Epidermal melanocyte (primary cell): ENCODE measurements around the gene RDH8.

Source experiments
- DNase-seq: peaks from one replicate; pipeline ENCODE4 v3.0.0; 2011; ENCODE audit warnings: low spot score; ENCODE audit not compliant: insufficient read length

RDH8 gene, protein sequence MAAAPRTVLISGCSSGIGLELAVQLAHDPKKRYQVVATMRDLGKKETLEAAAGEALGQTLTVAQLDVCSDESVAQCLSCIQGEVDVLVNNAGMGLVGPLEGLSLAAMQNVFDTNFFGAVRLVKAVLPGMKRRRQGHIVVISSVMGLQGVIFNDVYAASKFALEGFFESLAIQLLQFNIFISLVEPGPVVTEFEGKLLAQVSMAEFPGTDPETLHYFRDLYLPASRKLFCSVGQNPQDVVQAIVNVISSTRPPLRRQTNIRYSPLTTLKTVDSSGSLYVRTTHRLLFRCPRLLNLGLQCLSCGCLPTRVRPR

DNA sequence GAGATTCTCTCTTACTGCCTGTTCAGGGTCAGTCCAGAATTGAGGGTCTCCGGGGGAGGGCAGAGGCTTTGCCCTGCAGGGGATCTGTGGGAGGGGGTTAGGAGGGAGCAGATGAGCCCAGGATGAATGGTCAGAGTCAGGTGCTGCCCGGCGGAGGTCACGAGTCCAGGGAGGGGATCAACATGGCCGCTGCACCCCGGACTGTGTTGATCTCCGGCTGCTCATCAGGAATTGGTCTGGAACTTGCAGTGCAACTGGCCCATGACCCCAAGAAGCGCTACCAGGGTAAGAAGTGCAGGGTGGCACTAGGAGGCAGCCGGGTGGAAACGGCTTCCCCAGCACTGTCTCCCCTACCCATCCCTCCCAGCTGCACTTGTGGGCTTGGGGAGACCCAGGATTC, at the start of gene RDH8:
RDH8 (plus strand) TSS at position 168 of the 400 bp plus-strand sequence; CDS start at position 183, 15 bp downstream.
- DNase-seq: no peak

DNA sequence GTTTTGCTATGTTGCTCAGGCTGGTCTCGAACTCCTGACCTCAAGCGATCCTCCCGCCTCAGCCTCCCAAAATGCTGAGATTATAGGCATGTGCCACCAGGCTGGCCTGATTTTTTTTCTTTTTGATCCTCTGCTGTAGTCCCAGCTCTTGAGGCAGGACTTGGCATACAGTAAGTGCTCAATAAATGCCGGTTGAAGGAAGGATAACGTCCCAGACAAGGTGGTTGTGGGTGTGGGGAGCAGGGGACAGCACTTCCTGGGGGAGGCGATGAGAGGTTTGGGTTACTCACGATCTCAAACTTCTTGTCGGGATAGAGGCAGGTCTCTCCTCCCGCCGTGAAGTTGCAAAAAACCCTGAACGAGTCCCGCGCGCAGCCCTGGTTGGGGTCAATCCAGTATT, 47.3 kb upstream of the RDH8 start:
- no peak for DNase-seq

DNA sequence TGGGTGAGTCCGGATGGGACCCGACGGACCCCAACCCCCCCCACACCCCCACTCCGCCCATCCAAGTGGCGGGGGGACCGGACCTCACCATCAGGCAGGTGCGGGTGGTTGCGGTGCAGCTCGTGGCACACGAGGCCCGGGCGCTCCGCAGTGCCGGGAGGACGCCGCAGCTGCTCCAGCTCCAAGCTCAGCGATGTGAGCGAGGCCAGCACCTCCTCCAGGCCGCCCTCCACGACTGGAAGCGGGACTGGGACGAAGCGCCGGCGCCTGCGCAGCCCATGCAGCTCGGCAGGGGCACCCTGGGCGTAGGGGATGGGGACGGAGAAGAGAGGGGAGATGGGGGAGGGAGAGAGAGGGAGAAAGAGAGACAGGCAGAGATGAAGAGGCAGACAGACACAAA, 46.8 kb upstream of the RDH8 start:
- DNase-seq: no peak

DNA sequence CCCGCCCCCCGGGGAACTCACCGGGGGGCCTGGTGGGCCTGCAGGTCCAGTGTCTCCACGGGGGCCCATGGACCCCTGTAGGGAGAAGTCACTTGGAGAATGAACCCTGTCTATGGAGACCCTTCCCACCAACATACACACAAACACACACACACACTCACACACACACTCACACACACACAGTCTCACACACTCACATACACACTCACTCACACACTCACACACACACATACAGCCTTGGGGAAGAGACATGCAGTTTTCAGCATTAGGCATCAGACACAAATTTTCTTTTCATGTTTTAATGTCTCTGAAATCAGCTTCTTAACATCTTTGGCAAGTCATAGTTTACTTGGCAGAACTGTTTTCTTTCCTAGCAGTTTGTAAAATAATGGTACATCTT, 46.0 kb upstream of the RDH8 start:
- DNase-seq: no peak

DNA sequence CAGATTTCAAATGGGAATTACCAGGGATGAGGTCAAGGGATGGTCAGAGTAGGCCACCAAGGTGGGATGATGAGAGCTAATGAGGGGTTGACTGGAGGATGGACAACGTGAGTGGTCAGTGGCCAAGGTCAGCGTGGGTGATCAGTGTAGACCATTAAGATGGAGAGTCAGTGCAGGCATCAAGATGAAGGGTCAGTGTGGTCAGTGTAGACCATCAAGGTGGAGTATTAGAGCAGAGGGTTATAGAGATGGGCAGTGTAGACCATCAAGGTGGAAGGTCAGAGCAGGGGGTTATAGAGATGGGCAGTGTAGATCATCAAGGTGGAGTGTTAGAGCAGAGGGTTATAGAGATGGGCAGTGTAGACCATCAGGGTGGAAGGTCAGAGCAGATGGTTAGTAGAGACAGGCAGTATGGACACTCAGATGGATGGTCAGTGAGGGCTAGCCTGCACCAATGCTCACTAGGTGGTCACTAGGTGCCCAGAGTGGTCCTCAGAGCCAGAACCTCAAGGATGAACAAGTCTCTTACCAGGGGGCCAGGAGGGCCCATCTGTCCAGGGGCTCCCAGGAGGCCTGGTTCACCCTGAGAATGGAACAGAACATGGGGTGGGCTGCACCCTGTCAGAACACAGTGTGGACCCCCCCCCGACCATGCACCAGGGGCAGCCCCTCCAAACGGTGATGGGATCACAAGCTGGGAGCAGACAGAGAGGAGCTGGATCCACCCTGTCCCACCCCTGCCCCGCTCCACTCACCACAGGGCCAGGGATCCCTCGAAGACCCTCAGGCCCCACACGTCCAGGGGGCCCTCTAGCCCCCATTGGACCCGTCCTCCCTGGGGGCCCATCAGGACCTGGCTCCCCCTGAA, 44.2 kb upstream of the RDH8 start:
- DNase-seq: no peak

DNA sequence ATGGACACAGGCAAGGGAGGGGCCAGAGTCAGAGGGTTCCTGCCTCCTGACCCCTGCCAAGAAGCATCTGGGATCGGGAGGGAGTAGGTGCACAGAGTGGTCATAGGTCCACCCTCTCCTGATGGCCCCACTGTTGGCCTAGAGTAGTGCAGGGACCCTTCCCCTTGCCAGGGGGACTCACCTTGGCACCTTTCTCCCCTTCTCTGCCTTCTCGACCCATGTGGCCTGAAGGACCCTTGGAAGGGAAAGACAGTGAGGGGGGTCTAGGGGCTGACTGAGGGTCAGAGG, 43.7 kb upstream of the RDH8 start:
- no peak for DNase-seq

DNA sequence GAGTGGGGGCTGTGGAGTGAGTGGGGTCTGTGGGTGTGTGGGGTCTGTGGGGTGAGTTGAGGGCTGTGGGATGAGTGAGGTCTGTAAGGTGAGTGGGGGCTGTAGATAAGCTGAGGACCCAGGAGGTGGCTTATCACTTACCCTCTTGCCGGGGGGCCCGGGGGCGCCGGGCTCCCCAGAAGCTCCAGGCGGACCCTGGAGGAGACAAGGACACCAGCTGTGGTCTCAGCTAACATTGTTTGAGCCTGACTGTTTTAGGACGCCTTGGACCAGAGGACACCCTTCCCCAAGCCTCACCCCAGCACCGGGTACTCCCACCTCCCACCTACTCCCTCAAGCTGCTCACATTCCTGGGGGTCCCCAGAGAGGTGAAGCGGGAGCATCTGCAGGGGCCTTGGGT, 42.8 kb upstream of the RDH8 start:
- no peak for DNase-seq

DNA sequence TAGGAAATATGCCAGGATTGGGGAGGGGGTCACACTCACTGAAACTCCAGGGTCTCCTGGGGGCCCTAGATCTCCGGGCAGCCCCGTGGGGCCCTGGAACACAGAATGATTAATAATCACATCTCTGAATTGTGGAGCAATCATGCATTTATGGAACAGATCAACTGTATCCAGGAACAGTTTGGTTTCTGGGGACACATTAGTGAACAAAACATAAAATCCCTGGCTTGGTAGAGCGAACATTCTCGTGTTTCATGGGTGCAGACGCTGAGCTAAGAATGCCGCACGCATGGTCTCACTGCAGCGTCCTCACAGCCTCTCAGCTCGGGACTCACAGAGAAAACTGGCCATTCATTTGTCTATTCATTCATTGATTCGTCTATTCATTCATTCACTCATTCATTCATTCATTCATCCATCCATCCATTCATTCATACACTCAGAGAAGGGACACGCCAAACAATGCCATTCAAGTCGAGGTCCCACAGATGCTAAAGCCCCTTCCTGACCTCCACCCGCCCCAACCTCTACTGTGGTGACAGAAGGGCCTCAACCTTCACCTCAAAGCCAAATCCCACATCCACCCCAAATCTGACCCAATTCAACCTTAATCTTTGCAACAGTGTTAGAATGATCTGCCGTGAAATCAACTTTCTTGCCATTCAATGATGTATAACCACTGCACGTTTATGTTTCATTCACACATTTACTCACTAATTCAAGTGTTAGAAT, 42.0 kb upstream of the RDH8 start:
- DNase-seq: no peak

DNA sequence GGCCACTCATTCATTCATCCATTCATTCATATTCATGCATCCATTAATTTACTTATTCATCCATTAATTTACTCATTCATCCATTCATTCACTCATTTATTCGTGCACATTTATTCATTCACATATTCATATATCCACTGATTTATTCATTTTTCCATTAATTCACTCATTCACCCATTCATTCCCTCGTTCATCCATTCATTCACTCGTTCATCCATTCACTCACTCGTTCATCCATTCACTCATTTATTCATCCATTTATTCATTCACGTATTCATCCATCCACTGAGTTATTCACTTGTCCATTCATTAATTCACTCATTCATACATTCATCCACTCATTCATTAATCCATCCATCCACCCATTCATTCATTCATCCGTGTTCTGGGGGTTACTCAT, 41.2 kb upstream of the RDH8 start:
- DNase-seq: no peak

DNA sequence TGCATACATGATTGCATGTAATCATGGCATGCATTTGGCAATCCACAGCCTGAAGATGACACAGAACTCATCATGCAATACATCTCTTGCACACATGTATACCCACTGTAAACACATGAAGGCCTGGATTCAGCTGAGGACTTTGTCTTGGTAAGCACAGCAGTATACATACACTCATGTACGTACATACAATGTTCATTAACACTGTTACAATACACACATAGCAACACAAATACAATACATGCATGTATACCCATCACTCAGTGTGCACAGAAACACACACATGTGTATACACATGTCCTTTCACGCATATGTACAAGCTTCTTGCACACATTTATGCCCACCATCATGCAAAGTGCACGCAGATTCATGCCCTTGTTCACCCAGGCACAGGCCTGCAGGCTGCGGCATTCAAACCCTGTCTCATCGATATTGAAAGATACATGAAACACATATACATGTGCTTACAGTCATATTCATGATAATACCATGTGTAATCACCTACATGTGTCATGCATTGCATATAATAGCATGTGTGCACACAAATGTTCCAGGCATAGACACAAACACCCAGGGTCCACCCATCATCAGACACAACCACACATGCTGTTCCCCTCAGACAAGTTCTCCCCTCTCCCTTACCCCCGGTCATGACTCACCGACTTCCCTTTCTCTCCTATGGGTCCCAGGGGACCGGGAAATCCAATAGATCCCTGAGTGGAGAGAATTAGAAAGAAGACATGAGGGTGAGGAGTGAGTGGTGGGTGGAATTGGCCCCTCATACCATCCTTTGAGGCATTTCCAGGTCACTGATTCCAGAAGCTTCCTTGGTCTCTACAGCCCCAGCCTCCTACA, 31.6 kb upstream of the RDH8 start:
- no peak for DNase-seq

DNA sequence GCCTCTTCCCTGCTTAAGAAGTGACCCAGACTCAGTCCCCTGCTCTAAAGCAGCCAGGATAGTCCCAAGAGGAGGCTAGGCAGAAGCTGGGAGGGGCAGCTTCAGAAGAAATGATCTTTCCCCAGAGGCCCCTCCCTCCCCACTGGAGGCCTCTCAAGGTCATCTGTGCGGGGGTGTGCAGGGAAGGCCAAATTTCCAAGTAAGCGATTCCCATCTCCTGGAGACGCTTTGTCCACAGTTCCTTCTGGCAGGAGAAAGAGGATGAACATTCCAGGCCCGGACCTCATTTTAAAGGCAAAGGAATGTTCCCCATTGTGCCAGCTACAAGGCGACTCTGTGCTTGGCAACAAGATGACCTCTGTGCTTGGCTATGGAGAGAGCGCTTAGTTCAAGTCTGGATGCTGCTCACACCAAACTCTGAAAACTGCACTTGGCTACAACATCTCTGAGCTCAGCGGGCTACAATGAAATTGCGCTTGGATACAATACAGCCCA, 26.4 kb upstream of the RDH8 start:
- DNase-seq: no peak

DNA sequence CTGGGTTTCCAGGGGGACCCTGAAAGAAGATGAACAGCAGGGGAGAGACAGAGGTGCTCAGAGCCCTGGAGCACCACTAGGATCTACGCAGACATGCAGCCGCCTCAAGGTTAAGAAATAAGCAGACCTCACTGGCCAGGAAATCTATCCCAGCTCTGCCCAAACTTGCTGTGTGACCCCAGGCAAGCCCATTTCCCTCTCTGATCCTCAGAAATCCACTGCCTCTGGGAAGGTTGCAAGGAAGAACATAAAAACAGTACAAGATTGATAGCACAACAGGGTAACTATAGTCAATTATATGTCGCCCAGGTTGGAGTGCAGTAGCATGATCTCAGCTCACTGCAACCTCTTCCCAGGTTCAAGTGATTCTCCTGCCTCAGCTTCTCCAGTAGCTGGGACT, 23.8 kb upstream of the RDH8 start:
- no peak for DNase-seq

DNA sequence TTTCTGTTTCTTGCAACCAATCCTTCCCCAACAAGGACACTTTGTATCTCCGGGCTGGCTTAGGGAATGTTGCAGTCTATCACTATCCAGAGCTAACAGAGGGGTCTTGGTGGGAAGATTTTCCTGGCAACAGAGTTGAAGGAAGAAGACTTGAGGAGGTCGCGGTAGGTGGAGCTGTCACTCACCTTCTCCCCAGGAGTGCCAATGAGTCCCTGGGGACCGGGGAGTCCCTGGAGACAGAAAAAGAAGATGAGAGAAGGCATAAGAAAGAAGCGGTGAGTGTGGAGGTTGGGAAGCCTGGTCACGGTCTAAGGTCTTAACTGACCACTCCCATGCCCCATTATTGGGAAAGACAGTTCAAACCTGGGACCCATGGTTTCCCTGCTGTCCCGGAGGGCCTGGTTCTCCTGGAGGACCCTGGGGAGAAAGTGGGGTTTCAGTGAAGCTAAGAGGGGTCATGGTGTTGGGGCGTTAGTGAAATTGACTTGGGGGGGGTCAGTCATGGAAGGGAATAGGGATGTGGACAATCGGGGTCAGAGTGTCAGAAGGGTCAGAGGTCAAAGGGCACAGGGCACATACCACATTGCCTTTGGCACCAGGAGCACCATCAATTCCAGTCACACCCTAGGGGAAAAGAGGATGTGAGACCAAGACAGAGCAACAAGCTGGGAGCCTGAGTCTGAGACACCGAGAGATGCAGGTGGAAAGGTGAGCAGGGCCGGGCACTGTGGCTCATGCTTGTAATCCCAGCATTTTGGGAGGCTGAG, 21.7 kb upstream of the RDH8 start:
- DNase-seq: peak; percentile 15

DNA sequence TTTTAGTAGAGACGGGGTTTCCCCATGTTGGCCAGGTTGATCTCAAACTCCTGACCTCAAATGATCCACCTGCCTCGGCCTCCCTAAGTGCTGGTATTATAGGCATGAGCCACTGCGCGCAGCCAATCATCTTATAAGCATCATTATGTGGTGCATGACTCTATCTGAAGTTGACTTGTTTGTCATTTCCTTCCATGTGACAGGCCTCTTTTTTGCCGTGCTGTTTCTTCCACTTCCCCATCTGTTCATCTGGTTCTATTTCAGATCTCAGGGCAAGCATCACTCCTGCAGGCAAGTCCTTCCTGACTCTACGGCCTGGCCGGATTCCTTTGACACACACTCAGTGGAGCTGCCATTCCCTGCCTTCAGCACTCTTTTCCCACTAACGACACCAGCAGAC, 18.2 kb upstream of the RDH8 start:
- no peak for DNase-seq

DNA sequence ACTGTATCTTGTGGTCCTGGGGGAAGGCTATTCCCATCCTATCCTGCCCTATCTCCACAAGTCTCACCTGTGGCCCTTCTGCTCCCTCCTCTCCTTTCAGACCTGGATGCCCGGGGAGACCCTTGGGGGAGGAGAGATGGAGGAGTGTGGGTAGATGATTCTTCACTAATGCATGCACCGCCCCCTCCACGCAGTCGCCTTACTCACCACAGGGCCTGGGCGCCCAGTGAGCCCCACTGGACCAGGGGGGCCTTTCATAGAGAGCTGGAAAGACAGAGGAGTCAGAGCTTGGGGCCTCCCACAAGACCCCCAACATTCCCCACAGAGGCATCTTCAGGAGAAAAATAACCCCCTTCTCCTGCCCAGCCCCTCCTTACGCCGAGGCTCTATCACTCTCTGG, 17.3 kb upstream of the RDH8 start:
- peak; percentile 7 for DNase-seq

DNA sequence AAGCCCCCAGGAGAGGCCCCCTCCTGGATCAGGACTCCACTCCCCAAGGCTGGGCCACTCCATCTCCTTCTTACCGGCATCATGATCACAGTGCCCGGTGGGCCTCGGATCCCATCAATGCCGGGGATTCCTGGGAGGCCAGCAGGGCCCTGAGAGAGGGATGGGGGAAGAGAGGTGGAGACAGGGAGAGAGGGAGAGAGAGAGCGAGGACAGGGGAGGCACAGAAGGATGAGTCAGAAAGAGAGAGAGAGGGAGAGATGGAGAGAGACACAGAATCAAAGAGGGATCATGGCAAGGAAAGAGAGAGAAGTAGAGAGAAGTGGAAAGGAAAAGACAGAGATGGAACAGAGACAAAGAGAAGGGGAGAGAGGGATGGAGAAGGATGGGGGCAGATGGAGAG, 16.7 kb upstream of the RDH8 start:
- DNase-seq: peak; percentile 4

DNA sequence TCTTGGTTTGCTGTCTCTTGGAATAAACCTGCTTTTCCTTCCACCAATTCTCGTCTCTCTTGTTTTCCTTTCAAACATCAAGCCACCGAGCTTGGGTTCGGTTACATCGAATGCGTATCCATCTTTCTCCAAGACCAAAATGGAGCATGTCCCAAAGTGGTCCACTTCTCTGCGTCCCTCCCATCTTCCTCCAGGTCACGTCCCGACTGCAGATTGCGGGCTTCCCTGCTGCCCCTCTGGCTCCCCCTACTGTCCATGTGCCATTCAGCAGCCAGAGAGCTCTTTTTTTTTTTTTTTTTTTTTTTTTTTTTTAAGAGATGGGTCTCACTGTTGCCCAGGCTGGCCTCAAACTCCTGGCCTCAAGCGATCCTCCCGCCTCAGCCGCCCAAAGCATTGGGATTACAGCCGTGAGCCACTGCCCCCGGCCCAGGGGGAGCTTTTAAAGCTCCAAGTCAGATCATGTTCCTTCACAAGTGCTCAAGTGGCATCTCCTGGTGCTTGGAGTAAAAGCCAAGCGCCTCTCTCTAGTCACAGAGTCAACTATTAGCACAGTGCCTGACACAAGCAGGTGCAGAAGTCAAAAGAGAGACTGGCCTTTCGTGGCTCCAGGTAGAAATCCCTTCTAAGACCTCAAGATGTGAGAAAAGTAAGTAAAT, 13.0 kb upstream of the RDH8 start:
- peak; percentile 89 for DNase-seq

DNA sequence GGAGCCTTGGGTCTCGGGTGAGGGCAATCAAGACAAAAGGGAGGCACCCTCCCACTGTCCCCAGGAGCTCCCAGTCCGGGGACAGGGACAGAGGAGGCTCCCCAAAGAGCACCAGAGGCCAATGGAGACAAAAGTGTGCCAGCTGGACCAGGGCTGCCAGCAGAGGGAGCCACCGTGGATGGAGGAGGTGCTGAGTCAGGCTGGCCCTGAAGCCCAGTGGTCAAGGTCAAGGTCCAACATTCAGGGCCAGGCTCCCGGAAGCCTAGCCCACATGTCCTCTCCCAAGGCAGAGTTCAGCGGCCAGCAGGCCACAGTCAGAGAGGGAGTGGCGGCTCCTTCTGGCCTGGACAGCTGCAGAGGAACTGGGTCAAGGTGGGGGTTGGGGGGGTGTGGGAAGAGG, 11.4 kb upstream of the RDH8 start:
- no peak for DNase-seq

DNA sequence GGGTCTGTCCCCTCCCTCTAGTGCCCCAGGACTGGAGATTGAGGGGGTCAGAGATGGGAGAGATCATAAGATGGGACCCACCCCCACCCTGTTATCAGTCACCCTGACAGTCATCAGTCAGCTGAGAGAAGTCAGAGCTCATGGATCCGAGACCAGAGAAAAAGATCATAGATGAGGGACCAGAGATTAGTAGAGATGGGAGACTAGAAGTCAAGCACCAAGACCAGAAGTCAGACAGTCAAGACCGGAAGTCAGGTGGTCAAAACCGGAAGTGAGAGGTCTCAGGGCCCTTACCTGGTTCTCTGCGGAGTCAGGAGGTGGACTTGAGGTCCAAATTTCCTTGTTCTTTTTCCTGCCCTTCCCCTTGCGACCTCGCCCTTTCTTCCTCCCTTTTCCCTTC, 10.0 kb upstream of the RDH8 start:
- DNase-seq: no peak

DNA sequence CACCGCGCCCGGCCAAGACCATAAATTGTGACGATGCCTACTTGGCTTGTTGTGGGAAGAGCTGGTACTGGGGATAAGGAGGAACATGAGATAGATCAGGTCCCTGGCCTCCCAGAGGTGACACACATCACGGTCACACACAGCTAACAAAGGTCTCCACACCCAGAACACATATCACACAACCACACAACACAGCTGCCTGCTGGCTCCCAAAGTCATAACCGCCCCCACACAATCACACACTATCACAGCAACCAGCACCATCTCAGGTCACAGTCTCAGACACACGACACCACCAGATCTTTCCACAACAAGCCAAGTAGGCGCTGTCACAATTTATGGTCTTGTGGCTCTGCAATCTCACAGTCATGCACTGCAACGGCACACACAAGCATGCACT, 8.7 kb upstream of the RDH8 start:
- DNase-seq: no peak
